Measurements from ENCODE around the gene LRRD1. TPM values are rescaled to one million over a fixed set of nuclear protein-coding genes. Genes with fewer than 3 reads are reported as not detected.

Gene LRRD1
- total and polyA plus RNA-seq, 10 of the 15 experiments (the other 5 are each of a cell fraction or from before 2014, with no cell fraction given): 0.04 to 0.06 TPM; not detected in 8

- no peak for TF ChIP-seq PRDM15 (CRISPR knock-in tag; IDR thresholded peaks at IDR 0.05)
- TF ChIP-seq REST (IDR thresholded peaks at IDR 0.05; ENCODE audit: low read depth, low read length): peak; percentile 32; the same call in 1 of the 2 replicates
- TF ChIP-seq, protein P1, sequence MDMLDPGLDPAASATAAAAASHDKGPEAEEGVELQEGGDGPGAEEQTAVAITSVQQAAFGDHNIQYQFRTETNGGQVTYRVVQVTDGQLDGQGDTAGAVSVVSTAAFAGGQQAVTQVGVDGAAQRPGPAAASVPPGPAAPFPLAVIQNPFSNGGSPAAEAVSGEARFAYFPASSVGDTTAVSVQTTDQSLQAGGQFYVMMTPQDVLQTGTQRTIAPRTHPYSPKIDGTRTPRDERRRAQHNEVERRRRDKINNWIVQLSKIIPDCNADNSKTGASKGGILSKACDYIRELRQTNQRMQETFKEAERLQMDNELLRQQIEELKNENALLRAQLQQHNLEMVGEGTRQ (IDR thresholded peaks at IDR 0.05; ENCODE audit: borderline replicate concordance, low read depth, low read length): no peak
- TF ChIP-seq ZNF274 (IDR thresholded peaks at IDR 0.05; ENCODE audit: insufficient read depth, insufficient read length): no peak
- TF ChIP-seq MEF2B (IDR thresholded peaks at IDR 0.05; ENCODE audit: partially characterized antibody, poor library complexity, severe bottlenecking): peak; percentile 84
- TF ChIP-seq PAX8 (IDR thresholded peaks at IDR 0.05): no peak
- peak; percentile 61; the same call in 1 of the 2 replicates for TF ChIP-seq MXI1 (IDR thresholded peaks at IDR 0.05; ENCODE audit: low read depth, low read length)
- TF ChIP-seq KDM1A (IDR thresholded peaks at IDR 0.05; ENCODE audit: borderline replicate concordance): no peak
- TF ChIP-seq SMAD5 (IDR thresholded peaks at IDR 0.05; ENCODE audit: low read depth): no peak
- no peak for TF ChIP-seq USF1 (IDR thresholded peaks at IDR 0.05; ENCODE audit: borderline replicate concordance, extremely low read length, insufficient read depth, low read depth, low read length)
- TF ChIP-seq, protein P2, sequence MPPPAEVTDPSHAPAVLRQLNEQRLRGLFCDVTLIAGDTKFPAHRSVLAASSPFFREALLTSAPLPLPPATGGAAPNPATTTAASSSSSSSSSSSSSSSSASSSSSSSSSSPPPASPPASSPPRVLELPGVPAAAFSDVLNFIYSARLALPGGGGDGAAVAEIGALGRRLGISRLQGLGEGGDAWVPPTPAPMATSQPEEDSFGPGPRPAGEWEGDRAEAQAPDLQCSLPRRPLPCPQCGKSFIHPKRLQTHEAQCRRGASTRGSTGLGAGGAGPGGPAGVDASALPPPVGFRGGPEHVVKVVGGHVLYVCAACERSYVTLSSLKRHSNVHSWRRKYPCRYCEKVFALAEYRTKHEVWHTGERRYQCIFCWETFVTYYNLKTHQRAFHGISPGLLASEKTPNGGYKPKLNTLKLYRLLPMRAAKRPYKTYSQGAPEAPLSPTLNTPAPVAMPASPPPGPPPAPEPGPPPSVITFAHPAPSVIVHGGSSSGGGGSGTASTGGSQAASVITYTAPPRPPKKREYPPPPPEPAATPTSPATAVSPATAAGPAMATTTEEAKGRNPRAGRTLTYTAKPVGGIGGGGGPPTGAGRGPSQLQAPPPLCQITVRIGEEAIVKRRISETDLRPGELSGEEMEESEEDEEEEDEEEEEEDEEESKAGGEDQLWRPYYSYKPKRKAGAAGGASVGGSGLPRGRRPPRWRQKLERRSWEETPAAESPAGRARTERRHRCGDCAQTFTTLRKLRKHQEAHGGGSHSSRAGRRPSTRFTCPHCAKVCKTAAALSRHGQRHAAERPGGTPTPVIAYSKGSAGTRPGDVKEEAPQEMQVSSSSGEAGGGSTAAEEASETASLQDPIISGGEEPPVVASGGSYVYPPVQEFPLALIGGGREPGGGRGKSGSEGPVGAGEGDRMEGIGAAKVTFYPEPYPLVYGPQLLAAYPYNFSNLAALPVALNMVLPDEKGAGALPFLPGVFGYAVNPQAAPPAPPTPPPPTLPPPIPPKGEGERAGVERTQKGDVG (CRISPR knock-in tag; IDR thresholded peaks at IDR 0.05): no peak
- no peak; the same call in 1 of the 2 replicates for TF ChIP-seq TCF7 (IDR thresholded peaks at IDR 0.05; ENCODE audit: borderline replicate concordance)
- 0 out of 2 replicates have a peak, but pooled peaks have one; percentile 91 for TF ChIP-seq STAT1 (conservative IDR thresholded peaks at IDR 0.05)
- TF ChIP-seq POLR2A (IDR thresholded peaks at IDR 0.05; ENCODE audit: low read depth, low read length): peak; percentile 87
- TF ChIP-seq PML (IDR thresholded peaks at IDR 0.05; ENCODE audit: low read length): peak; percentile 94
- peak; percentile 25 for TF ChIP-seq MYC (IDR thresholded peaks at IDR 0.05; ENCODE audit: insufficient read depth, insufficient read length, insufficient replicate concordance, low read length, severe bottlenecking)
- peak; percentile 83; the same call in 1 of the 2 replicates for TF ChIP-seq CBFB (IDR thresholded peaks at IDR 0.05; ENCODE audit: low read depth)
Observed at GRCh38 chr7:92134271-92135051, 44.5 kb downstream of the LRRD1 start, which contains the start of gene CYP51A1 (continued).

All from GM12878 (cell line).